ENCODE data around the gene RPL31.
A peak's percentile ranks its signal among the peaks of the same experiment; 100 is the strongest.

Gene RPL31

GRCh38 chr2:100975521-100975785 is 26.6 kb upstream of the RPL31 start:
- DNase-seq (ENCODE audit: low read depth), result no peak

DNA sequence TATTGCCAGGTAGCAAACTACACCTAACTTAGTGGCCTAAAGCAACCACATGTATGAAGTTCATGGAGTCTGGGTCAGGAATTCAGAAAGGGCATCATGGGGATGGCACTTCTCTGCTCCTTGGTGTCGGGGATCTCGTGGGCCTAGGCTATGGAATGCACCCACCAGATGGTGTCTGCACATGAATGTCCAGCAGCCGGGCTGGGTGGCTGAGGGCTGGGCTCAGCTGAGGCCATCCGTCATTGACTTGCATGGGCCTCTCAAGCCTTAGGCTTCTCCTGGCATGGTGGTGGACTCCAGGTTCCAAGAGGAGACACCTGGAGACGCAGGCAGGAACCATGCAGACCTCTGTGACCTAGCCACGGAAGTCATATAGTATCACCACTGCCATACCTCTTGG is 26.0 kb upstream of the RPL31 start:
- DNase-seq (ENCODE audit: low read depth), result no peak

DNA sequence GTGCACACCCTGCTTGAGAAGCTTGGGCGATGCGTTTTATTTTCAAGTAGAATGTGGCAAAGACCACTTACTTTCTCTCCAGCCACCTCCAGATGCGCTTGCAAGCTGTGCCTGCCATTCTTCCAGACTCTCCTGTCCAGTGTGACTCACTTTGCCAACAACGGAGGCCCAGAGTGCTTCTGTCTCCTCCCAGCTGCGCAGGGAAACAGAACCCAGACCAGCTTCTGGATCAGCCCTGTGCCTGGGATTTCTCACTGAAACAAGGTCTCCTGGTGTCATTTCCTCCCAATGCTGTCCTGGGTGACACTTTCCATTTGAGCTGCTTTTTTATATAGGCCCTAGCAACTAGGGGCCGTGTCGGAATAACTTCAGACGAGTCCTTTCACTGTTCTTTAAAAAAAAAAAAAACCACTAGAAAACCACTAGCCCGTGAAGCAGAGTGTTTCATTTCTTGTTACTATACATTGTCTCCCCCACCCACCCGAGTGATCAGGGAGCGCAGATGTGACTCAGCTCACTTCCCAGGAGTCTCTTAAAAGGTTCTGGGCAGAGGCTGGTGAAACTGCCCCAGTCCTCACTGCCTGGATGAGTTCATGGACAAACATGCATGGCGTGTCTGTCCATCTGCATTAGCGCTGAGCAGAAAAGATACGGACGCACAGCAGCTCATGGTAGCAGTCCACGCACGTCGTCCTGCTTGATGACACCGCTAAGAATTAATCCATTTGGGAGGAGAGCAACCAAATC is 25.3 kb upstream of the RPL31 start:
- DNase-seq (ENCODE audit: low read depth), result no peak

- DNase-seq (ENCODE audit: low read depth), result no peak
These were observed 24.6 kb upstream of the RPL31 start for GRCh38 chr2:100977511-100977910.

GRCh38 chr2:100978582-100979191 is 23.4 kb upstream of the RPL31 start:
- DNase-seq (ENCODE audit: low read depth), result peak; percentile 73

DNA sequence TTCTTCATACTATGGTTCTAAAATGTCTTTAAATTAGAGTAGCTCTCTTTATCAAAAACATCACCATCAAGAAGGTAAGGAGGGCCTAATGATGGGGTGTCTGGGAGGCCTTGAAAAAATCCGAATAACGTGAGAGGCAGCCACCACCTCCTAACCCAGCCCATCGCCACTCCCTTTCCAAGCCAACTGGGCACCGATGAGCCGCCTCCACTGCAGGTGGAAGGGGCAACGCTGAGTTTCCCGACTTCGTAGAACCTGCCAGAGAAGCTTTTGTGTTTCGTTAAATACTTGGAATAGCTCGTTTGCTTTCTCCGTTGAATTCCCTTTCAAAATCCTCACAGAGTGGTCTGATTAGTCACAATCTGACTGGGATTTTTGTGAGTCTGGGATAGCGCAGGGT is 22.0 kb upstream of the RPL31 start:
- DNase-seq (ENCODE audit: low read depth), result no peak

- no peak for DNase-seq (ENCODE audit: low read depth)
These were observed 21.1 kb upstream of the RPL31 start for GRCh38 chr2:100981011-100981410.

DNA sequence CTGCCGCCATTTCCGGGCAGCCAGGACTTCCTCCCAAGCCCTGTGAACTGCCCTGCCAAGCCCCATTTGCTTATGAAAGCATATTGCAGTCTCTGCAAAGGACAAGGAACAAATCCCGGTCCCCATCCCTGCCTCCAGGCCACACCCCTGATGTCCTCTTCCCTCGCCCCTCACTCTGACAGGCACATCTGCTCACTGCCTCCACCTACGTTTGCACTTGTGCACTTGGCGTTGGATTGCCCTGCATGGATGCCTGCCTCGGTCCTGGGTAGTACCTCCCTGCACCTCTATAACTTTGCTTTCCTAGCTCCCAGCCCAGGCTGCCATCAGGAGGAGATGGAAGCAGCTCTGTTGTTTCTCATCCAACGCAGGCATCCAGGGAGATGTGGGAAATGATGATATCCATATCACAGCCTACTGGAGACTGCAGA is 19.6 kb upstream of the RPL31 start:
- no peak for DNase-seq (ENCODE audit: low read depth)

DNA sequence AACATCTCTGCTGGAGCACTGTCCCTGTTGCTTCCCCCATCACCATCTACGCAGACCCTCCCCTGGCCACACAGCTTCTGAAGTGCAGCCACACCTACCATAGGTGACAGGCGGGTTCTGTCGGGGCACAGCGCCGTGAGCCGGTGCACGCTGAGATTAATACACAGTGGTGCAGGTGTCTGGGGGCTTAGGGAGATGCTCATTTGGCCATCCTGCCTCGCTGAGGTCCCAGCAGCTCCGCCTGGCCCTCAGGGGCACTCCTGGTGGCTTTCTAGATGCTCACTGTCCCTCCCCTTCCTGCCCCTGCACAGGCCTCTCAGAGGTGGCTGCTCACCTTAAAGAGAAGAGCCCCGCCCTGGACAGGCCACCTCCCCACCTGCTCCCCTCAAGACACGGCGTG is 18.9 kb upstream of the RPL31 start:
- no peak for DNase-seq (ENCODE audit: low read depth)

GRCh38 chr2:100983684-100984310 is 18.3 kb upstream of the RPL31 start:
- no peak for DNase-seq (ENCODE audit: low read depth)

DNA sequence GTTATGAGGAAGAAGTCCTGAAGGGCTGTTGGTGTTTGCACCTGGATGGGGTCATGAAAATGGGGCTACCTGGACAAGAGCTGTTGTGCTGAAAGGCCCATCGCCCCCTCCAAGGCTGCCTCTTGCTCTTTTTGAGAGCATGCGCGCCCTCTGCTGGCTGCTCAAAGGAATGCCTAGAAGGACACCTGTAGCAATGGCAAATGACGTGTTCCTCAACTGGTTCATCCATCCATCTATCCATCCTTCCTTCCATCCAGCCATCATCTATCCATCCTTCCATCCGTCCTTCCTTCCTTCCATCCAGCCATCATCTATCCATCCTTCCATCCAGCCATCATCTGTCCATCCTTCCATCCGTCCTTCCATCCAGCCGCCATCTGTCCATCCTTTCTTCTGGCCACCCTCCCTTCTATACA is 17.2 kb upstream of the RPL31 start:
- peak; percentile 73 for DNase-seq (ENCODE audit: low read depth)

GRCh38 chr2:100986157-100986556 is 15.9 kb upstream of the RPL31 start:
- DNase-seq (ENCODE audit: low read depth), result no peak

DNA sequence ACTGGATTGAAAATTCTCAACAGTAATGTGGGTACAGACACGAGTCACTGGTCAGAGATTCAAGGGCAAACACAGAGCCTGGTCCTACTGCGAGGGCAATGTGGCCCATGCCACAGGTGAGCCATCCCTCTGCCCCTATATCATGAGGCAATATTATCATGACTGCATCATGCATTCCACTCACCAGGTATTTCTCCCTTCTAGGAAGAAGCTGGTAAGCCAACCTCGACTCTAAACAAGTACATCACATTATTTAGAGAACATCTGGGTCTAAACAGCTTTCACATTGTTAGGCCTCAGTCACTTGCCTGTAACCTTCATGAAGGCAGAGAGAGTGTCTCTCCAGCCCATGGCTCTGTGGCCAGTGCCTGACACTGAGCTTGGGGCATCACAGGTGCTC is 14.6 kb upstream of the RPL31 start:
- DNase-seq (ENCODE audit: low read depth), result no peak

DNA sequence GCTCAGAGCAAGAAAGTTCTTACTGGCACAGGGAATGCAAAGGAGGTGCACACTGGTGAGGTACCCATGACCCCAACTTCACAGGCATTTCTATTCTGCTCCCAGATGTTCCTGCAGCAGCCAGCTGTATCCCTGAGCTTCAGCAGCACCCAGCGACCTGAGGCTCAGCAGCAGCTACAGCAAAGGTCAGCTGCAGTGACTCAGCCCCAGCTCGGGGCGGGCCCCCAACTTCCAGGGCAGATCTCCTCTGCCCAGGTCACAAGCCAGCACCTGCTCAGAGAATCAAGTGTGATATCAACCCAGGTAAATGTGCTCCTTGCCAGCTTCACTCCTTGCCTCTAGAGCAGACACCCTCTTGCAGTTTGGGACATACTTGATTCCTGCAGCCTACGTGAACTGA is 14.1 kb upstream of the RPL31 start:
- DNase-seq (ENCODE audit: low read depth), result no peak

DNA sequence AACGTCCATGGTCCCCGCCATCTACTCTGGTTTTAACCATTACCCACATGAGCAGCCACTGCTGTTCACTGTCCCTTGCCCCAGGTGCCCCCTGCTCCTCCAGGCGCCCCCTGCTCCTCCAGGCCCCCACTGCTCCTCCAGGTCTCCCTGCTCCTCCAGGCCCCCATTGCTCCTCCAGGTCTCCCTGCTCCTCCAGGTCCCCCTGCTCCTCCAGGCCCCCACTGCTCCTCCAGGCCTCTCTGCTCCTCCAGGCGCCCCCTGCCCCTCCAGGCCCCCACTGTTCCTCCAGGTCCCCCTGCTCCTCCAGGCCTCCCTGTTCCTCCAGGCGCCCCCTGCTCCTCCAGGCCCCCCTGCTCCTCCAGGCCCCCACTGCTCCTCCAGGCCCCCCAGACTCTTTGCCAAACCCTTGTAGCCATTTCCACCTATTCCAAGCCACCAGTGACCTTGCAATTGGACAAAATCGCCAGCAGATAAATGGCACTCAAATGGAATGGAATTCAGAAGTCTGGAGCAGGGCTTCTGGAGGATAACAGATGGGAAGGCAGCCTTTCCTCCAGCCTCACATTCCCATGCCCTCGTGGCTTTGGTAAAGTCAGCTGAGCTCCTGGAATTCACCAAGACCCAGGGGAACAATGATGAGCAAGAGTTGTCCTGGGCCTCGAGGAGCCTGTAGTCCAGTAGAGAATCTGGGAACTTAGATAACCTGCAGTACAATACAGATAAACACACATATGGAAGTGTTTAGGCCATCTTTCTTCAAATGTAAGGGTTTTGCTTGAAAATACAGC is 13.3 kb upstream of the RPL31 start:
- DNase-seq (ENCODE audit: low read depth), result peak; percentile 74

GRCh38 chr2:100989666-100990065 is 12.4 kb upstream of the RPL31 start:
- no peak for DNase-seq (ENCODE audit: low read depth)

- no peak for DNase-seq (ENCODE audit: low read depth)
These were observed 11.9 kb upstream of the RPL31 start for GRCh38 chr2:100990166-100990565.

DNA sequence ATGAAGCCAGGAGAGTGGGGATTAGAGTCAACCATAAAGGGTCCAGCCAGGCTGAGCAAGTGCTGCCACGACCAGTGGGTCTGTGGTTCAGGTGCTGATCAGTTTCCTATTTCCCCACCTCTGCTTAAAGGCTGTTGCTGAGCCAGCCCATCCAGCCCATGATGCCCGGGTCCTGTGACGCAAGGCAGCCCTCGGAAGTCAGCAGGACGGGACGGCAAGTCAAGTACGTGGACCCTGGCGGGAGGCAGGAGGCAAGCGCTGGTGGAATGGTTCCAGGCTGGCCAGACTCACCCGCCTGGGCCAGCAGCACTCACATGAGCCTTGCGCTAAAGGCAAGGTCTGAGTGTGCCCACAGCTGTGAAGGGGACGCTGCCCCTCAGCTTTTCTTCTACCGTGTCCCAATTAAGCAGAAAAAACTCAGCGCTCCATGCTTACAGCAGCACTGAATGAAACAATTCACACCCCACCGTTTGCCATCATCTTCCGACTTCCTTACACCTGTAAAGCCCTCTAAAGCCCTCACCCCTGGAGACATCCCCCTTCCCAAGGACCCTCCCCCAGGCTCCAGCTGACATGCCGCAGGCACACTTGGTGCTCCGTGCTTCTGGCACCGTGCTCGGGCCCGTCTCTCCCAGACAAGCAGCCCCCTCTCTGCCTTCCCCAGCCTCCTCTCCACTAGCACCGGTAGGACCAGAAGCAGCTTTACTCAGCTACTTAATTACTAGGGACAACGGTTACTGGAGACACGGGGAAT is 11.3 kb upstream of the RPL31 start:
- no peak for DNase-seq (ENCODE audit: low read depth)

GRCh38 chr2:100991404-100991773 is 10.7 kb upstream of the RPL31 start:
- no peak for DNase-seq (ENCODE audit: low read depth)

GRCh38 chr2:100992262-100992661 is 9.8 kb upstream of the RPL31 start:
- no peak for DNase-seq (ENCODE audit: low read depth)

DNA sequence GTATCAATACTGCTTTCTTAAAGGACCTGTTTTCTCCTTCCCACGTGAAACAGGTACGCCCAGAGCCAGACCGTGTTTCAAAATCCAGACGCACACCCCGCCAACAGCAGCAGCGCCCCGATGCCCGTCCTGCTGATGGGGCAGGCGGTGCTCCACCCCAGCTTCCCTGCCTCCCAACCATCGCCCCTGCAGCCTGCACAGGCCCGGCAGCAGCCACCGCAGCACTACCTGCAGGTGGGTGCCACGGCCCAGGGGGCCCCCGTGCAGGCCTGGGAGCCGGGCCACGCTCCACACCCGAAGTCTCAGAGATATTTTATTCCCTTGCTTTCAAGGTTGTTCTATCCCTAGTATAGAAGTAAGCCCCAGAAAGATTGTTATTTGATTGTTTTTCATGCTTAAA is 8.8 kb upstream of the RPL31 start:
- DNase-seq (ENCODE audit: low read depth), result no peak
